ENCODE data around the gene GJE1.

- TF ChIP-seq CTCF (IDR thresholded peaks at IDR 0.05), result no peak
- no peak for TF ChIP-seq ZFX (IDR thresholded peaks at IDR 0.05; ENCODE audit: borderline replicate concordance)
These were observed at the start of gene GJE1 for GRCh38 chr6:142132625-142133024.

Data from 22Rv1 (cell line).